DMS 273 treated with DMSO at 0.1 percent for 48 hours (cell line): ENCODE results near the gene FARP1.
A peak's percentile ranks its signal among the peaks of the same experiment; 100 is the strongest.

Experiments
- DNase-seq: peaks from one replicate; lab custom pipeline; 2025; lab: John Stamatoyannopoulos, UW

The FARP1 gene

DNA sequence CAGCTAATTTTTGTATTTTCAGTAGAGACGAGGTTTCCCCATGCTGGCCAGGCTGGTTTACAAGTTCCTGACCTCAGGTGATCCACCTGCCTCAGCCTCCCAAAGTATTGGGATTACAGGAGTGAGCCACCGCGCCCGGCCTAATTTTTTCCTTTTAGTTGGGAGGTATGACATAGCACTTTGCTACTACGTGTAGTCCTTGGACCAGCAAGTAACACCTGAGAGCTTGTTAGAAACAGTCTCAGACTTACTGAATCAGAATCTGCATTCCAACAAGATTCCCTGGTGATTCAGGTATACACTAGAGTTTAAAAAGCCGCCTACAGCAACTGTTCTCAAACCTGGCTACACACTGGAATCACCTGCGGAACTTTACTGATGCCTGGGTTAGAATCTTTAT is 1.8 kb upstream of the FARP1 start:
- DNase-seq: no peak

- no peak for DNase-seq
Observed at GRCh38 chr13:98141509-98142379, 1.1 kb upstream of the FARP1 start.

- DNase-seq: no peak
Observed at GRCh38 chr13:98143157-98143553, 261 bp downstream of the FARP1 start.

DNA sequence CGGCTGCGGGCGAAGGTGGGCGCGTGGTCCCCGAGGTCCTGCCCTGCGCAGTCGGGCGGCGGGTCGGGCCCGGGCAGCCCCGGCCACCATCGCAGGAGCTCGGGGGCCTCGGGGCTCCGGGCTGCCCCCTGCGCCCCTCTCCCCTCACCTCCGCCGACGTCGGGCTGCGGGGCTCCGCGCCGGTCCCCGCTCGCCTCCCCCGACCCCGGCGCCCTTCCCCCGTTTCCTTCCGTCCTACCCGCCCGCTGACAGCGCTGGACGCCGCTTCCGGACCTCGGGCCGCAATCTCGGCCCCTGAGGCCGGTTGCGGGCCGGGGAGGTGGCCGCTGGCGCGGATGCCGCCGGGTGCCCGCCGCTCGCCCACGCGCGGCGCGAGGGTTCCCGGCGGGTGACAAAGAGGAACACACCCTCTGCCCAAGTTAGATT is 720 bp downstream of the FARP1 start:
- no peak for DNase-seq

DNA sequence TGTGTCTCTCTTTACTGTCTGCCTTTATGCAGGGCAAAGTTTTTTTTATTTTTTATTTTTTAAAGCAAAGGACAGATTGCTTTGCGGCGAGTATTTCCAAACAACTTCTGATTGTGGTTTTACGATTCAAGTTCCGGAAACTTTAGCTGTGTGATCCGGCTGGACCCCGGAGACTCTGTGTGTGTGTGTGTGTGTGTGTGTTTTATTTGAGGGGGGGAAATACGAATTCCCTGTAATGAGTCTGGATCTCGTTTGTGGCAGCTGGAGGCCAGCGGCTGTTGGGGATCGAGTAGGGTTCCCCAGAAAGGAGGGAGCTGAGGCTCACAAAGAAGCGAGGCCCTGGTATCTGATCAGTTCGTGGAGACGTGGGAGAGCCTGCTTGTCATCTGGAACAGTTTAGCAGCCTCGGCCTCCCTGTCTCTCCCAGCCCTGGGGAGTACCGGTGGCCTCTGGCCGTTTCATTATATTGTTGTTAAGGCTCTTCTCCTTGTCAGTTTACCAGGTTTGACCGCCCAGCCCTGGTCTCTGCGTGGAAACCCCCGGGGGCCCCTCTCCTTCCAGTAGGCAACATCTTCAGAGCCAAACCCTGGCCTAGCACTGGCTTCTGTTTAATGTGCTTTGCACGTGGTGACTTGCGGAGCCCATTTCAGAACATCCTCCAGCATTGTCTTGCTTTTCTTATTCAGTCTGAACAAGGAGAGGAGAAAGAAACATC is 1.3 kb downstream of the FARP1 start:
- no peak for DNase-seq

- DNase-seq: peak; percentile 15
Observed at GRCh38 chr13:98144801-98145350, 2.0 kb downstream of the FARP1 start.

DNA sequence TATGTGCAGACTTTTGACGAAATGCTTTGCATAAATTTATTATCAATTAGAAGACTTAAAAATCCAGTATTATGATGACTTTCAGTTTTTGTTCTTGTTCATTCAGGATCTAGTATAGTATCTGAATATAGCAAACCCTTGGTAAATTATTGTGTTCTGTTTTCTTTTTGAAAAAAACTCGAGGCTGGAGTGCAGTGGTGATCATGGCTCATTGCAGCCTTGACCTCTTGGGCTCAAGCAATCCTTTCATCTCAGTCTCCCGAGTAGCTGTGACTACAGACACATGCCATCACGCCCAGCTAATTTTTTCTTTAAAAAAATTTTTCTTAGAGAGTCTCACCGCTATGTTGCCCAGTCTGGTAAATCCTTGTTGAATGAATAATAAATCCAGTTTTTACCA is 4.6 kb downstream of the FARP1 start:
- DNase-seq: no peak

GRCh38 chr13:98150832-98151479 is 8.1 kb downstream of the FARP1 start:
- DNase-seq: no peak

GRCh38 chr13:98155475-98156109 is 12.7 kb downstream of the FARP1 start:
- DNase-seq: no peak

DNA sequence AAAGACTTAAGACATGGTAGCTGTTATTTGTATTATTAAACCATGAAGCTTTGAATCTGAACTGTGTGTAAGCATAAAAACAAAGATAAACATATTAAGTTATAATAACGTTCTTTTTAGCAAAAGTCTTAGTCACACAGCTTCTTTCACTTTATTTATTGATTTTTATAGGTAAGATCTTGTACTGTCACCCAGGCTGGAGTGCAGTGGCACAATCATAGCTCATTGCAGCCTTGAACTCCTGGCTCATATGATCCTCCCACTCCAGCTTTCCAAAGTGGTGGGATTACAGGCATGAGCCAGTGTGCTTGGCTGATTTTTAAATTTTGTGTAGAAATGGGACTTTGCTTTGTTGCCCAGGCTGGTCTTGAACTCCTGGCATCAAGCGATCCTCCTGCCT is 13.4 kb downstream of the FARP1 start:
- DNase-seq: no peak

DNA sequence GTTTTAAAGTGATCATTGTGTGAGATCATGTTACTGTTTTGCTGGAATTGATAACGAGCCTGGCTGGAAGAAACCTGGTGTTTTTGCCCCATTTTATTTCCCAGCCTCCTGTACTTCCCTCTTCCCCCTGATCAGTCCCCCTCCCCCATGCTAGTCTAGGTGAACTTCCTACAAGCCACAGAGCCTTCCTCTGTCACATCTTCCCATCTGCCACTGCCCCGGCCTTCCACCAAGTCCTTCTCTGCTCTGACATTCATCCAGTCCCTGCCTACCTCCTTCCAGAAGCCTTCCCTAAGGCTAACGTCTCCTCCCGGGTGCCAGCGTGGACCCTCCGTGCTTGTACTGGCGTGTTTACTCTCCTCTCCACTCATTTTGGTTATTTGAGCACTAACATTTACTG is 14.3 kb downstream of the FARP1 start:
- no peak for DNase-seq

DNA sequence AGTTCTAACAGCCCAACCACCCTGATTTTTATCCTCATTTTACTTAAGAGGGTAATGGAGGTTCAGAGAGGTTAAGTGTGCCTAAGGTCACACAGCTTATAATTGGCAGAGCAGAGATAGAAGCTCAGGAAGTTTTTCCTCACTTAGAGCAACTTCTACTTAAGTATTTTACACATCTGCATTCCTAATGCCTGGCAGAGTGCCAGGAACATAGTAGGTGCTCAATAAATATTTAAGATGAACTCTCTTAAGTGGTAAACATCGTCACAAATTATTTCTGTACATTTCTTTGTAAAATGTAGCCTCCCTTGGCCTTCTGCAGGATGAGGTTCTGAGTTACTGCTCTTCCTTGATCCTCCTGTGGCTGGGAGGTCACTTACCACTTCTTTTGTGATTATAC is 14.7 kb downstream of the FARP1 start:
- no peak for DNase-seq

- DNase-seq: no peak
Observed at GRCh38 chr13:98158172-98158899, 15.4 kb downstream of the FARP1 start.

DNA sequence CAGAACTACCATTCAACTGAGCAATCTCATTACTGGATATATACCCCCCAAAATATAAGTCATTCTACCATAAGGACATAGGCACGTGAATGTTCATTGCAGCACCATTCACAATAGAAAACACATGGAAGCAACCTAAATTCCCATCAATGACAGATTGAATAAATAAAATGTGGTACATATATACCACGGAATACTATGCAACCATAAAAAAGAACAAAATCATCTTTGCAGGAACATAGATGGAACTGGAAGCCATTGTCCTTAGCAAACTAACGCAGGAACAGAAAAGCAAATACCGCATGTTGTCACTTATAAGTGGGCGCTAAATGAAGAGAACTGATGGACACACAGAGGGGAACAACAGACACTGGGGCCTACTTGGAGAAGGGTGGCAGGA is 20.0 kb downstream of the FARP1 start:
- DNase-seq: no peak

GRCh38 chr13:98169331-98169730 is 26.4 kb downstream of the FARP1 start:
- no peak for DNase-seq

- no peak for DNase-seq
Observed at GRCh38 chr13:98171900-98172589, 29.2 kb downstream of the FARP1 start.

GRCh38 chr13:98172590-98173422 is 29.9 kb downstream of the FARP1 start:
- DNase-seq: no peak

DNA sequence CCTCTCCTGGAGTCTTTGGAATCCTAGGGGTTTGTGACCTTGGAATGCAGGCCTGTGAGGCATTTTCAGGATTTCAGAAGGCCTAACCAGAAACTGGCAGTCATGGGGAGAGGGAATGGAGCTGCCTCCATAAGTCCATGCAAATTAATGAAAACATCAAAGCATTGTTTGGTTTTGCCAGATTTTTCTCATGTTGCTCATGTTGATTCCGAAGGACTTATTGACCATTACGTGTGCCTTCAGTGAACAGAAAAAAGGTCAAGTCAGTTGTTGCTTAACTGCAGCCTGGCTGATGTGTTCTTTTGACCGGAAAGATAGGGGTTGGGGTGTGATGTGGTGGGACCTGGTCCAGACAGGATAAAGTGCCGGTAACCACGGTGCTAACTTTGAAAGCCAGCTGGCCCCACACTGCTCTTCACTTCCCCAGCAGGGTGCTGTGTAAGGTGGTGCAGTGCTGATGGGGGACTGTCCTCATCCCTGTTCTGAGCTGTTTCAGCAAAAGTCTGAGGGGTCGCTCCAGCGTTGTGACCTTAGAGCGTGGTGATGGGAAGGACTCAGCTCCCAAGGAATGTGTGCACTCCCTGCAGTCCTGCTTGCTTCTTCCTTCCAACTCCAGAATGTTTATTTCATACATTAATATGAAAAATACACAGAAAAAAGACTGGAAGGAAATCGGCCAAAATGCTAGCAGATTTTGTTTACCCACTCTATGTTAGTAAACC is 30.7 kb downstream of the FARP1 start:
- no peak for DNase-seq

DNA sequence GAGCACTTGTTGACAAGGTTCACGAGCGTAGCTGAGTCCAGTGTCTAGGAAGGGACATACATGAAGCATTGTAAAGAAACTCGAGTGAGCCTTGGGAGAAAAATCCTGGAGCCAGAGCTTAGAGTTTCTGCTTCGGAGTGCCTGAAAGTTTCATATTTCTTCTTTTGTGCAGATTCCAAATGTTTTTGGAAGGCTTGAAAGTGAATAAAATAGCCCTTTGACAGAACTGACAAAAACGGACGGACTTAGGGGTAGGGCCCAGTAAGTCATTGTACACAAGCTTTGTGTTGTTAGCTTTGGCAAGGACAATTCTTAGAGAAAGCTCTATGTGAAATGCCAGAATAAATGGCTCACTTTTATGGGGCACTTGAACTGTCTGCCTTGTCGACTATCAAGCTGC is 31.4 kb downstream of the FARP1 start:
- DNase-seq: no peak
